M059J (cell line): ENCODE results near the gene MLLT6. TPM values are rescaled to one million over a fixed set of nuclear protein-coding genes. Genes with fewer than 3 reads are reported as not detected.

ENCODE experiments used
- DNase-seq: peaks from one replicate; pipeline ENCODE4 v3.0.0-alpha.2; 2012; ENCODE audit warnings: low read depth
- total RNA-seq: library from RNA; depleted of rRNA; stranded (reverse); fragments of >200 nt; shearing (Covaris generic); gene quantifications from 2 replicates; pipeline ENCODE4 v1.2.3, GENCODE V29; 2014; rRNA removed

Gene MLLT6
- total RNA-seq, 1 experiment from 2014 or later = 17.0 TPM

- no peak for DNase-seq
Measured at GRCh38 chr17:38762231-38762630, 57.2 kb downstream of the MLLT6 start.

GRCh38 chr17:38766341-38766740, 61.3 kb downstream of the MLLT6 start:
- DNase-seq = no peak

- no peak for DNase-seq
Measured at GRCh38 chr17:38768417-38768816, 63.3 kb downstream of the MLLT6 start.

- DNase-seq = no peak
Measured at GRCh38 chr17:38773258-38773657, 68.2 kb downstream of the MLLT6 start.

- DNase-seq = no peak
Measured at GRCh38 chr17:38777641-38778250, 72.7 kb downstream of the MLLT6 start.

Other genes with a start within 250 kb of the MLLT6 start
- gene SRCIN1, start 99.3 kb upstream of the MLLT6 start, total RNA-seq = not detected in 2 replicates
- gene EPOP, start 30.3 kb upstream of the MLLT6 start, total RNA-seq = 1.8 and 4.7 TPM in 2 replicates
- 4.7 and 5.9 TPM in 2 replicates for gene CISD3, start 25.1 kb downstream of the MLLT6 start, total RNA-seq
- 3.2 and 5.0 TPM in 2 replicates for gene PCGF2, start 43.1 kb downstream of the MLLT6 start, total RNA-seq
- 410 and 440 TPM in 2 replicates for gene PSMB3, start 47.5 kb downstream of the MLLT6 start, total RNA-seq
- 41.6 and 45.4 TPM in 2 replicates for gene PIP4K2B, start 94.3 kb downstream of the MLLT6 start, total RNA-seq
- gene CWC25, start 120.0 kb downstream of the MLLT6 start, total RNA-seq = 7.8 and 8.9 TPM in 2 replicates
- gene RPL23, start 148.4 kb downstream of the MLLT6 start, total RNA-seq = 716 and 785 TPM in 2 replicates
- 272 and 294 TPM in 2 replicates for gene LASP1, start 164.8 kb downstream of the MLLT6 start, total RNA-seq